ENCODE data around the gene UXS1. TPM values are rescaled to one million over a fixed set of nuclear protein-coding genes. Genes with fewer than 3 reads are reported as not detected.

UXS1 gene
- total and polyA plus RNA-seq, 2 of the 8 experiments (the other 6 are each of a cell fraction or from before 2014, with no cell fraction given), result 44.5 to 63.4 TPM

GRCh38 chr2:106065268-106065982 is 128.7 kb downstream of the UXS1 start:
- H3K18ac ChIP-seq (ENCODE audit: extremely low read depth, low read length), result peak overlapping the region; percentile 78
- no peak overlapping the region; a peak in 2 of 7 replicates for H3K9ac ChIP-seq (replicated peaks in 1 of 4; ENCODE audit: extremely low read depth in 1 of 4, low read depth in 3 of 4, low read length in 3 of 4)
- H2BK5ac ChIP-seq (ENCODE audit: low read depth, low read length), result no peak overlapping the region
- no peak overlapping the region for H2AK5ac ChIP-seq (ENCODE audit: low read depth, low read length)
- H2BK12ac ChIP-seq (ENCODE audit: low read depth, low read length), result peak overlapping the region; percentile 85; the same call in 1 of the 2 replicates
- no peak overlapping the region for H3K23ac ChIP-seq (ENCODE audit: insufficient read length)
- H4K8ac ChIP-seq (ENCODE audit: extremely low read depth, insufficient read depth, low read length), result peak overlapping the region; percentile 62
- peak overlapping the region; percentile 85 for H4K91ac ChIP-seq (replicated peaks; ENCODE audit: insufficient read length, low read length)
- POLR2A ChIA-PET (ENCODE audit: partially characterized antibody), result interaction anchor here (1.1 kb wide), 1 partner anchor 20 kb away, joined by 3 read pairs; no protein-coding TSS in a partner anchor
- peak overlapping the region; percentile 71; the same call in 1 of the 2 replicates for H2AFZ ChIP-seq (ENCODE audit: low read length)
- peaks cover 13% of the 10 kb centered on the region; the same call in 1 of the 2 replicates for H3K23me2 ChIP-seq (ENCODE audit: low read depth, low read length)
- H3K14ac ChIP-seq (ENCODE audit: insufficient read length), result no peak overlapping the region
- WGBS, 2 experiments (ENCODE audit: extremely low coverage in 1 of 2, insufficient coverage in 1 of 2, insufficient read length in 1 of 2, insufficient replicate concordance in 2 of 2, low coverage in 1 of 2, low lambda C conversion rate in 2 of 2, missing lambda C conversion rate in 1 of 2), result 44% methylated on average over 50 of the region's 68 CpGs; no CpG with 5 or more reads in 1 of the 2 experiments
- H2BK20ac ChIP-seq (ENCODE audit: low read length), result 0 out of 2 replicates have a peak overlapping the region, but pooled peaks have one; percentile 18
- H4K20me1 ChIP-seq (replicated peaks in 1 of 2; ENCODE audit: control insufficient read depth in 1 of 2, insufficient read depth in 2 of 2, low read length in 2 of 2), result no peaks in the 10 kb centered on the region
- peak overlapping the region; percentile 46; the same call in 1 of the 2 replicates for H2BK15ac ChIP-seq (ENCODE audit: low read length)
- no peaks in the 10 kb centered on the region for H3K9me3 ChIP-seq (ENCODE audit: insufficient read depth in 2 of 2, low read depth in 1 of 2, low read length in 1 of 2)
- no peak overlapping the region for H3K27ac ChIP-seq (ENCODE audit: low read depth, low read length)
- H3K79me1 ChIP-seq (ENCODE audit: low read depth, low read length), result no peaks in the 10 kb centered on the region
- H3K4me2 ChIP-seq (ENCODE audit: insufficient read depth in 1 of 2, low read depth in 2 of 2, low read length in 2 of 2), result peak overlapping the region; percentile 85 to 89
- DNase-seq (ENCODE audit: low read depth in 1 of 2, low spot score in 2 of 2), result peak in 1 of 2 experiments; percentile 63
- no peak for FAIRE-seq
- H3K4ac ChIP-seq (replicated peaks; ENCODE audit: insufficient read length, low read depth, low read length), result peak overlapping the region; percentile 32
- no peak overlapping the region for H2BK120ac ChIP-seq (replicated peaks; ENCODE audit: low read depth, low read length)
- peaks cover 0 to 16% (median 10%) of the 10 kb centered on the region in 4 experiments; a peak in 6 of 7 replicates for H3K27me3 ChIP-seq (replicated peaks in 1 of 4; ENCODE audit: control insufficient read depth in 3 of 4, extremely low read depth in 1 of 4, insufficient read depth in 3 of 4, low read length in 3 of 4)
- H3K4me3 ChIP-seq (ENCODE audit: extremely low read depth in 1 of 4, insufficient read depth in 2 of 4, low read depth in 3 of 4, low read length in 4 of 4), result peak overlapping the region; percentile 36 to 70 (median 42)
- H3K79me2 ChIP-seq (ENCODE audit: control insufficient read depth in 1 of 2, insufficient read depth in 2 of 2, low read length in 2 of 2), result no peaks in the 10 kb centered on the region
- peak overlapping the region; percentile 42 for H3K56ac ChIP-seq (replicated peaks; ENCODE audit: insufficient read length, low read depth, low read length)
- CTCF ChIA-PET (ENCODE audit: partially characterized antibody), result interaction anchor here (0.8 to 1.5 kb wide), 3 partner anchors 14 to 478 kb away, joined by 3 to 5 read pairs (median 3); no protein-coding TSS in a partner anchor
- H3K36me3 ChIP-seq (ENCODE audit: control insufficient read depth in 2 of 4, insufficient read depth in 4 of 4, low read length in 3 of 4), result no peaks in the 10 kb centered on the region
- H3K4me1 ChIP-seq (replicated peaks in 1 of 4; ENCODE audit: control insufficient read depth in 3 of 4, insufficient read depth in 4 of 4, low read length in 3 of 4), result peaks cover 4 to 9% (median 7%) of the 10 kb centered on the region in 4 experiments; a peak in 5 of 7 replicates
- peak overlapping the region; percentile 10 for H4K5ac ChIP-seq (ENCODE audit: insufficient read length, low read depth, low read length)
- TF ChIP-seq BRCA1 (IDR thresholded peaks at IDR 0.05; ENCODE audit: low read depth, low read length) (no peak), CEBPB (IDR thresholded peaks at IDR 0.05; ENCODE audit: low read depth, low read length) (no peak), KDM1A (IDR thresholded peaks at IDR 0.05; ENCODE audit: borderline replicate concordance, low read length) (no peak), PHF8 (conservative IDR thresholded peaks at IDR 0.05; ENCODE audit: low read depth, low read length) (no peak), SIRT6 (IDR thresholded peaks at IDR 0.05; ENCODE audit: low read length) (no peak), SUZ12 (IDR thresholded peaks at IDR 0.05; ENCODE audit: low read length) (no peak), GABPA (IDR thresholded peaks at IDR 0.05; ENCODE audit: borderline replicate concordance, insufficient read depth, low read length) (0 out of 2 replicates have a peak, but pooled peaks have one; percentile 17), ATF3 (IDR thresholded peaks at IDR 0.05; ENCODE audit: insufficient read depth, low read depth, low read length) (no peak), ASH2L (IDR thresholded peaks at IDR 0.05; ENCODE audit: low read length) (no peak), KDM4A (IDR thresholded peaks at IDR 0.05; ENCODE audit: low read depth, low read length, severe bottlenecking) (peak; percentile 72)

All from H1 (cell line).